Fibroblast of the aortic adventitia (primary cell): ENCODE data around the gene RNF8. TPM values are rescaled to one million over a fixed set of nuclear protein-coding genes. Genes with fewer than 3 reads are reported as not detected.
"Not testable (repeated sequence)": the region's sequence is repeated elsewhere in the genome, so short reads cannot be mapped to it uniquely, and the experiment has no call there.

ENCODE experiments used
- DNase-seq: peaks from one replicate; pipeline ENCODE4 v3.0.0-alpha.2; 2010; ENCODE audit warnings: low read depth
- H3K4me3 ChIP-seq: 2 replicates; pipeline ENCODE4 v1.5.1; 2011; ENCODE audit warnings: low read depth, mild to moderate bottlenecking, control low read depth, low read length, moderate library complexity
- CTCF ChIP-seq: IDR thresholded peaks from 2 replicates; pipeline ENCODE4 v1.5.1; 2011; ENCODE audit warnings: mild to moderate bottlenecking, low read length, control low read depth, inconsistent platforms; ENCODE audit not compliant: insufficient read depth
- total RNA-seq: library from RNA; depleted of rRNA; stranded (reverse); fragments of >200 nt; gene quantifications from 2 replicates; pipeline ENCODE4 v1.2.3, GENCODE V29; 2012; ENCODE audit warnings: low replicate concordance

The RNF8 gene
- total RNA-seq, 1 donor = 18.8 TPM

DNA sequence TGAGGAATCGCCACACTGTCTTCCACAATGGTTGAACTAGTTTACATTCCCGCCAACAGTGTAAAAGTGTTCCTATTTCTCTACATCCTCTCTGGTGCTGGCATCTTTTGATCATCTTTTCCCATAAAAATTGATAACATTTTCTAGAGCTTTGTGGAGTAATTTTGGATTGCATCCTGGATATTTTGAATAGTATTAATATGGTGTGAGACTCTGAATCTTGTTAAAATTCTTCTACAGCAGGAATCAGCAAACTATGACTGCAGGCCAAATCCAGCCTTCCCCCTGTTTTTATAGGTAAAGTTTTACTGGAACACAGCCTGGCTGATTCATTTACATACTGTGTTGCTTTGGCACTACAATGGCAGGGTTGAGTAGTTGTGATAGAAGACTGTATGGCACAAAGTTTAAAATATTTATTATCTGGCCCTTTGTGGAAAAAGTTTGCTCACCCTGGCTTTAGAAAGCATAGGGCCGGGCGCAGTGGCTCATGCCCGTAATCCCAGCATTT, 15.0 kb upstream of the RNF8 start:
- H3K4me3 ChIP-seq = no peak overlapping the region
- no peak for TF ChIP-seq CTCF
- no peak for DNase-seq

GRCh38 chr6:37339741-37340638, 13.8 kb upstream of the RNF8 start:
- TF ChIP-seq CTCF = no peak
- DNase-seq = no peak
- no peak overlapping the region for H3K4me3 ChIP-seq

GRCh38 chr6:37340639-37340943, 13.2 kb upstream of the RNF8 start:
- TF ChIP-seq CTCF = no peak
- no peak overlapping the region for H3K4me3 ChIP-seq
- DNase-seq = no peak

GRCh38 chr6:37343248-37343647, 10.5 kb upstream of the RNF8 start:
- TF ChIP-seq CTCF = no peak
- H3K4me3 ChIP-seq = no peak overlapping the region
- DNase-seq = no peak

DNA sequence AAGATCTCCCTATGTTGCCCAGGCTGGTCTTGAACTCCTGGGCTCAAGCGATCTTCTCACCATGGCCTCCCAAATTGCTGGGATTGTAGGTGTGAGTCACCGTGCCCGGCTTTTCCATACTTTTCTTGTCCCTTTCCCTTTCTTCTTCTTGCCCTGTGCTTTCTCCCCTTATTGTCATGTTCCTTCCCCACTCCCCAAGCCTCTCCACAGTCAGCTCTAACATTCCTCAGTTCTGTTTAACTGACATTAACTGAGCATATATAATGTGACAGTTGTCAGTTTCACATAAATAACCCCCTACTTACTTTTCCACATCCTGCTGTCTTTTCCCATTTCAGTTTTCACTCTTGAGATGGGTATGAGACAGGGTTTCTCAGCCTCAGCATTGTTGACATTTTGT, 9.5 kb upstream of the RNF8 start:
- no peak for DNase-seq
- H3K4me3 ChIP-seq = no peak overlapping the region
- TF ChIP-seq CTCF = no peak

DNA sequence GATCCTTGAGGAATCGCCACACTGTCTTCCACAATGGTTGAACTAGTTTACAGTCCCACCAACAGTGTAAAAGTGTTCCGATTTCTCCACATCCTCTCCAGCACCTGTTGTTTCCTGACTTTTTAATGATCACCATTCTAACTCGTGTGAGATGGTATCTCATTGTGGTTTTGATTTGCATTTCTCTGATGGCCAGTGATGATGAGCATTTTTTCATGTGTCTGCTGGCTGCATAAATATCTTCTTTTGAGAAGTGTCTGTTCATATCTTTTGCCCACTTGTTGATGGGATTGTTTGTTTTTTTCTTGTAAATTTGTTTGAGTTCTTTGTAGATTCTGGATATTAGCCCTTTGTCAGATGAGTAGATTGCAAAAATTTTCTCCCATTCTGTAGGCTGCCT, 8.0 kb upstream of the RNF8 start:
- not testable (repeated sequence) for DNase-seq

DNA sequence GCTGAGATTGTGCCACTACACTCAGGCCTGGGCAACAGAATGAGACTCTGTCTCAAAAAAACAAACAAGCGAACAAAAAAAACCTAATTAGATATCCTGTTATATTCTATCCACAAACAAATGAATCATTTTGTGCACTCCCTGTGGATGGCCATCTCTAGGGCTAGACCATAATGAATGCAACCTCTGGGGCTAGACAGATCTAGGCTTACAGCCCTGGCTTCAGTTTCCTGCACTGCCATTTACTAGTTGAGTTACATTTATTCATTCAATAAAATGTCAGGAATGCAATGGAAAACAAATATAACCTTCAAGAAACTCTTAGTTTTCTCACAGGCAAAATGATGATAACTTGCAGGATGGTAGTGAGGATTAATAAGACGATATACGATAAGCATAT, 6.6 kb upstream of the RNF8 start:
- no peak for TF ChIP-seq CTCF
- DNase-seq = no peak
- H3K4me3 ChIP-seq = no peak overlapping the region

More for the DNA sequence above, 8.0 kb upstream of the RNF8 start:
- not testable (repeated sequence) for H3K4me3 ChIP-seq
